H1 (cell line): Measurements from ENCODE around the gene TAF4. TPM values are rescaled to one million over a fixed set of nuclear protein-coding genes. Genes with fewer than 3 reads are reported as not detected.

Experiments used
- CTCF ChIA-PET: fragments of 300-600 bp; sonication (Branson Sonifier 250); formaldehyde crosslinking; loops from one replicate; lab custom pipeline; 2021; ENCODE audit not compliant: partially characterized antibody; lab: Charles Lee
- POLR2A ChIA-PET: fragments of 300-600 bp; sonication (Branson Sonifier 250); formaldehyde crosslinking; loops from one replicate; lab custom pipeline; 2021; ENCODE audit warnings: inconsistent platforms; ENCODE audit not compliant: partially characterized antibody; lab: Charles Lee
- DNase-seq, 2 experiments: peaks; one replicate each; pipeline versions ENCODE4 v3.0.0 to v3.0.0-alpha.2; 2010 to 2022; ENCODE audit warnings: low spot score in 2 of 2, low read depth in 1 of 2, mixed read lengths in 1 of 2
- FAIRE-seq: peaks from 2 replicates; lab custom pipeline; 2011; peaks lifted over from hg19 to GRCh38; lab: Jason Lieb, UNC
- H2AFZ ChIP-seq: 2 replicates; pipeline ENCODE4 v1.8.1; 2012; ENCODE audit warnings: low read length, inconsistent platforms
- H2AK5ac ChIP-seq: 2 replicates; pipeline ENCODE4 v1.6.1; 2013; ENCODE audit warnings: low read depth, low read length
- H2BK120ac ChIP-seq: replicated peaks from 2 replicates; pipeline ENCODE3; 2013; ENCODE audit warnings: low read depth, low read length, inconsistent platforms
- H2BK12ac ChIP-seq: 2 replicates; pipeline ENCODE4 v1.6.1; 2013; ENCODE audit warnings: low read depth, low read length
- H2BK15ac ChIP-seq: 2 replicates; pipeline ENCODE4 v1.6.1; 2013; ENCODE audit warnings: low read length
- H2BK20ac ChIP-seq: 2 replicates; pipeline ENCODE4 v1.6.1; 2013; ENCODE audit warnings: low read length
- H2BK5ac ChIP-seq: 2 replicates; pipeline ENCODE4 v1.6.1; 2013; ENCODE audit warnings: low read depth, low read length
- H3K14ac ChIP-seq: 2 replicates; pipeline ENCODE4 v1.6.1; 2013; ENCODE audit warnings: inconsistent platforms; ENCODE audit not compliant: insufficient read length
- H3K18ac ChIP-seq: 2 replicates; pipeline ENCODE4 v1.6.1; 2013; ENCODE audit warnings: low read length; ENCODE audit errors: extremely low read depth
- H3K23ac ChIP-seq: 2 replicates; pipeline ENCODE4 v1.6.1; 2013; ENCODE audit warnings: inconsistent platforms; ENCODE audit not compliant: insufficient read length
- H3K23me2 ChIP-seq: 2 replicates; pipeline ENCODE4 v1.6.1; 2013; ENCODE audit warnings: low read depth, low read length
- H3K27ac ChIP-seq: 2 replicates; pipeline ENCODE4 v1.6.1; 2011; ENCODE audit warnings: low read depth, low read length, inconsistent platforms
- H3K27me3 ChIP-seq, 4 experiments: replicated peaks in 1 of 4; 1 replicate in 1 of 4; 2 replicates in 3 of 4; pipeline versions ENCODE4 v1.6.1 to v1.8.1; 2011 to 2013; ENCODE audit warnings: low read length in 3 of 4, mild to moderate bottlenecking in 3 of 4, inconsistent platforms in 2 of 4, mixed read lengths in 2 of 4, moderate library complexity in 1 of 4; ENCODE audit not compliant: control insufficient read depth in 3 of 4, insufficient read depth in 3 of 4; ENCODE audit errors: extremely low read depth in 1 of 4
- H3K36me3 ChIP-seq, 4 experiments: 2 replicates each; pipeline versions ENCODE4 v1.6.1 to v1.8.1; 2011 to 2013; ENCODE audit warnings: mild to moderate bottlenecking in 4 of 4, low read length in 3 of 4, moderate library complexity in 2 of 4, control low read depth in 1 of 4, inconsistent platforms in 1 of 4; ENCODE audit not compliant: insufficient read depth in 4 of 4, control insufficient read depth in 2 of 4
- H3K4ac ChIP-seq: replicated peaks from 2 replicates; pipeline ENCODE3; 2013; ENCODE audit warnings: low read length, low read depth, mixed read lengths, inconsistent platforms; ENCODE audit not compliant: insufficient read length
- H3K4me1 ChIP-seq, 4 experiments: replicated peaks in 1 of 4; 1 replicate in 1 of 4; 2 replicates in 3 of 4; pipeline versions ENCODE4 v1.6.1 to v1.8.1; 2011 to 2013; ENCODE audit warnings: low read length in 3 of 4, inconsistent platforms in 2 of 4, mixed read lengths in 1 of 4; ENCODE audit not compliant: insufficient read depth in 4 of 4, control insufficient read depth in 3 of 4
- H3K4me2 ChIP-seq, 2 experiments: 2 replicates each; pipeline versions ENCODE4 v1.6.1 to v1.8.1; 2011 to 2013; ENCODE audit warnings: low read depth in 2 of 2, low read length in 2 of 2, control low read depth in 1 of 2, inconsistent platforms in 1 of 2, mild to moderate bottlenecking in 1 of 2; ENCODE audit not compliant: insufficient read depth in 1 of 2
- H3K4me3 ChIP-seq, 4 experiments: fragments of 200-600, 300-600 bp in 1 of 4; sonication (generic), shearing (Covaris generic), sonication (Bioruptor Twin) in 1 of 4; 2 replicates each; pipeline versions ENCODE4 v1.5.1 to v1.8.1; 2011 to 2016; ENCODE audit warnings: low read length in 4 of 4, low read depth in 3 of 4, control low read depth in 2 of 4, inconsistent platforms in 2 of 4, mild to moderate bottlenecking in 2 of 4, mixed read lengths in 1 of 4, moderate library complexity in 1 of 4; ENCODE audit not compliant: insufficient read depth in 2 of 4; ENCODE audit errors: extremely low read depth in 1 of 4
- H3K56ac ChIP-seq: replicated peaks from 2 replicates; pipeline ENCODE3; 2013; ENCODE audit warnings: low read depth, mild to moderate bottlenecking, mixed read lengths, low read length, inconsistent platforms; ENCODE audit not compliant: insufficient read length
- H3K79me1 ChIP-seq: 2 replicates; pipeline ENCODE4 v1.6.1; 2013; ENCODE audit warnings: low read depth, low read length, control low read depth
- H3K79me2 ChIP-seq, 2 experiments: 2 replicates each; pipeline versions ENCODE4 v1.6.1 to v1.8.1; 2012 to 2013; ENCODE audit warnings: low read length in 2 of 2, mild to moderate bottlenecking in 2 of 2, inconsistent platforms in 1 of 2; ENCODE audit not compliant: insufficient read depth in 2 of 2, control insufficient read depth in 1 of 2
- H3K9ac ChIP-seq, 4 experiments: replicated peaks in 1 of 4; 1 replicate in 1 of 4; 2 replicates in 3 of 4; pipeline versions ENCODE4 v1.6.1 to v1.8.1; 2011 to 2013; ENCODE audit warnings: low read depth in 3 of 4, low read length in 3 of 4, control low read depth in 2 of 4, mild to moderate bottlenecking in 2 of 4, moderate library complexity in 2 of 4, inconsistent platforms in 1 of 4; ENCODE audit errors: extremely low read depth in 1 of 4
- H3K9me3 ChIP-seq, 2 experiments: 2 replicates each; pipeline versions ENCODE4 v1.6.1 to v1.8.1; 2012 to 2013; ENCODE audit warnings: mild to moderate bottlenecking in 2 of 2, moderate library complexity in 2 of 2, control low read depth in 1 of 2, inconsistent platforms in 1 of 2, low read depth in 1 of 2, low read length in 1 of 2, mixed read lengths in 1 of 2; ENCODE audit not compliant: insufficient read depth in 2 of 2
- H4K20me1 ChIP-seq, 2 experiments: replicated peaks in 1 of 2; 2 replicates each; pipeline versions ENCODE3 to v1.8.1; 2011 to 2013; ENCODE audit warnings: inconsistent platforms in 2 of 2, low read length in 2 of 2, mild to moderate bottlenecking in 1 of 2; ENCODE audit not compliant: insufficient read depth in 2 of 2, control insufficient read depth in 1 of 2
- H4K5ac ChIP-seq: 2 replicates; pipeline ENCODE4 v1.6.1; 2013; ENCODE audit warnings: low read length, low read depth, mixed read lengths, inconsistent platforms; ENCODE audit not compliant: insufficient read length
- H4K8ac ChIP-seq: 2 replicates; pipeline ENCODE4 v1.8.0; 2013; ENCODE audit warnings: mild to moderate bottlenecking, moderate library complexity, low read length, inconsistent platforms; ENCODE audit not compliant: insufficient read depth; ENCODE audit errors: extremely low read depth
- H4K91ac ChIP-seq: replicated peaks from 2 replicates; pipeline ENCODE3; 2013; ENCODE audit warnings: low read length, mixed read lengths, inconsistent platforms; ENCODE audit not compliant: insufficient read length
- BACH1 ChIP-seq: IDR thresholded peaks from 2 replicates; pipeline ENCODE4 v1.6.1; 2012; ENCODE audit warnings: low read length, improper control_type of control experiment
- CBX5 ChIP-seq: fragments of 300-800, 300-1000 bp; sonication (generic); IDR thresholded peaks from 2 replicates; pipeline ENCODE4 v1.7.1; 2016; ENCODE audit warnings: antibody characterized with exemption, low read length, low read depth
- CTBP2 ChIP-seq: IDR thresholded peaks from 2 replicates; pipeline ENCODE4 v1.7.0; 2011; ENCODE audit warnings: borderline replicate concordance, mild to moderate bottlenecking, moderate library complexity, mixed read lengths, low read length; ENCODE audit not compliant: insufficient read depth, insufficient read length
- JUN ChIP-seq: IDR thresholded peaks from 2 replicates; pipeline ENCODE4 v1.6.1; 2011; ENCODE audit warnings: low read depth, mild to moderate bottlenecking, improper control_type of control experiment, low read length
- KDM4A ChIP-seq: IDR thresholded peaks from one replicate; pipeline ENCODE4 v1.7.1; 2012; ENCODE audit warnings: low read depth, mild to moderate bottlenecking, moderate library complexity, low read length, inconsistent platforms; ENCODE audit not compliant: severe bottlenecking
- SP4 ChIP-seq: IDR thresholded peaks from 2 replicates; pipeline ENCODE4 v1.6.1; 2012; ENCODE audit warnings: low read length, inconsistent platforms
- SRF ChIP-seq: IDR thresholded peaks from 2 replicates; pipeline ENCODE4 v1.6.1; 2011; ENCODE audit warnings: mild to moderate bottlenecking, low read depth, low read length, moderate library complexity
- SUZ12 ChIP-seq: fragments of 200-600 bp; sonication (generic); IDR thresholded peaks from 2 replicates; pipeline ENCODE4 v1.6.1; 2012; ENCODE audit warnings: mild to moderate bottlenecking, inconsistent platforms, low read length, moderate library complexity, mixed read lengths
- WGBS, 2 experiments: shearing (Covaris generic) in 1 of 2; methylation state at CpG; one replicate each; pipeline versions ENCODE4 v1.1.6 to v1.1.7; 2013 to 2015; ENCODE audit warnings: low lambda C conversion rate in 2 of 2, mixed read lengths in 2 of 2, inconsistent platforms in 1 of 2, low coverage in 1 of 2, missing lambda C conversion rate in 1 of 2; ENCODE audit not compliant: insufficient replicate concordance in 2 of 2, insufficient coverage in 1 of 2, insufficient read length in 1 of 2; ENCODE audit errors: extremely low coverage in 1 of 2, missing lambda C conversion rate in 1 of 2; 5-methylcytosine and 5-hydroxymethylcytosine counted together
- polyA plus RNA-seq, 7 experiments: library from polyadenylated mRNA; depleted of rRNA in 3 of 7; stranded (reverse) in 5 of 7; unstranded in 2 of 7; fragments of >200 nt in 5 of 7; fragments of 200-250 nt in 2 of 7; gene quantifications; 1 replicate in 5 of 7; 2 replicates in 1 of 7; 4 replicates in 1 of 7; pipeline versions ENCODE4 v1.2.1 to v1.2.3, GENCODE V29; 2011 to 2013; ENCODE audit warnings: missing spikeins in 2 of 7, mixed read lengths in 2 of 7
- total RNA-seq: library from RNA; stranded (reverse); fragmentation: NEBNext Ultra II Directional; extraction: Animal tissue kit (Norgen Biotek cat#: 25700); gene quantifications from 2 replicates; pipeline ENCODE4 v1.2.1, GENCODE V29; 2021

The TAF4 gene
- total and polyA plus RNA-seq, 2 of the 8 experiments (the other 6 are each of a cell fraction or from before 2014, with no cell fraction given) = 16.0 to 30.1 TPM

DNA sequence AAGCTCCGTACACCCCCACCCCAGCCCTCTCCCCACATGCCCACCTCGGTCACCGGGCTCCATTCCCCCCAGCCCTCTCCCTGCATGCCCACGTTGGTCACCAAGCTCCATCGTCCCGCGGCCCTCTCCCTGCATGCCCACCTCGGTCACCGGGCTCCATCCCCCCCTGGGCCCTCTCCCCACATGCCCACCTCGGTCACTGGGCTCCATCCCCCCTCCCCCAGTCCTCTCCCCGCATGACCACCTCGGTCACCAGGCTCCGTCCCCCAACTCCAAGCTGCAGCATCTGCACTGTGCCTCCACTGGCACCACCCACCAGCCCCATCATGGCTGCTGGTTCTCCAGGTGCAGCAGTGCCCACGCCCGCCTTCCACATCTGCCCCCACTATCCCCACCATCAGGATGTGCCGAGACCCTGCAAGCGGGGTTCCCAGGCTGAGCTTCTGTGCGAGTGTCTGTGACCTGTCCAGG lies 16.8 kb downstream of the TAF4 start:
- POLR2A ChIA-PET = interaction anchor here (0.6 to 1.0 kb wide), 2 partner anchors 133 to 308 kb away, joined by 3 read pairs; no protein-coding TSS in a partner anchor
- Histone ChIP-seq H3K18ac (no peak overlapping the region), H4K91ac (no peak overlapping the region), H4K8ac (no peak overlapping the region), H2BK12ac (no peak overlapping the region), H3K36me3 (peaks cover 0 to 5% (median 3%) of the 10 kb centered on the region in 4 experiments; a peak in 2 of 8 replicates), H2AFZ (no peak overlapping the region), H3K9ac (no peak overlapping the region), H2BK5ac (peak overlapping the region; percentile 60; the same call in 1 of the 2 replicates), H2BK120ac (no peak overlapping the region), H3K23me2 (no peaks in the 10 kb centered on the region; the same call in 1 of the 2 replicates), H3K79me1 (peaks cover 38% of the 10 kb centered on the region), H3K27ac (no peak overlapping the region), H3K27me3 (no peaks in the 10 kb centered on the region), H3K4me2 (no peak overlapping the region), H2BK20ac (no peak overlapping the region), H3K79me2 (peaks cover 18 to 99% of the 10 kb centered on the region in 2 experiments), H3K4ac (no peak overlapping the region), H3K4me1 (peaks cover 0 to 16% (median 8%) of the 10 kb centered on the region in 4 experiments; a peak in 3 of 7 replicates), H4K5ac (no peak overlapping the region), H2BK15ac (no peak overlapping the region), H3K23ac (no peak overlapping the region), H2AK5ac (0 out of 2 replicates have a peak overlapping the region, but pooled peaks have one; percentile 40), H4K20me1 (peaks cover 24 to 47% of the 10 kb centered on the region in 2 experiments), H3K56ac (no peak overlapping the region), H3K4me3 (no peak overlapping the region), H3K14ac (no peak overlapping the region), H3K9me3 (no peaks in the 10 kb centered on the region)
- WGBS, 2 experiments = 97% methylated on average over 9 of the region's 18 CpGs; no CpG with 5 or more reads in 1 of the 2 experiments
- DNase-seq = no peak
- CTCF ChIA-PET = interaction anchor here (0.7 to 2.3 kb wide), 6 partner anchors 13 to 77 kb away, joined by 3 to 12 read pairs (median 4); no protein-coding TSS in a partner anchor
- no peak for FAIRE-seq
- no peak for TF ChIP-seq KDM4A
- no peak for TF ChIP-seq CTBP2
- TF ChIP-seq JUN = no peak
- TF ChIP-seq SRF = no peak
- no peak for TF ChIP-seq CBX5
- TF ChIP-seq SP4 = no peak
- no peak for TF ChIP-seq BACH1
- TF ChIP-seq SUZ12 = no peak
